Neural cell (in vitro differentiated cells): ENCODE measurements around the gene HIPK2.

Source experiments
- EP300 ChIP-seq: fragments of 450-650 bp; conservative IDR thresholded peaks from 2 replicates; pipeline ENCODE4 v1.6.1; 2014; ENCODE audit warnings: antibody characterized with exemption, mild to moderate bottlenecking, moderate library complexity; ENCODE audit not compliant: poor library complexity, severe bottlenecking
- EZH2 ChIP-seq: fragments of 200-600, 300-800 bp; shearing (Covaris generic), sonication (generic); IDR thresholded peaks from 2 replicates; pipeline ENCODE4 v1.6.1; 2014; ENCODE audit warnings: antibody characterized with exemption, low read length, borderline replicate concordance, mild to moderate bottlenecking; ENCODE audit not compliant: insufficient read depth, poor library complexity, severe bottlenecking
- POLR2AphosphoS5 ChIP-seq: IDR thresholded peaks from 2 replicates; pipeline ENCODE4 v1.6.1; 2012
- RAD21 ChIP-seq: fragments of 450-650 bp; conservative IDR thresholded peaks from 2 replicates; pipeline ENCODE4 v1.6.1; 2014; ENCODE audit warnings: antibody characterized with exemption, mild to moderate bottlenecking, moderate library complexity
- TAF1 ChIP-seq: IDR thresholded peaks from 2 replicates; pipeline ENCODE4 v1.6.1; 2012; ENCODE audit warnings: low read depth
- TF ChIP-seq, protein P1 (sequence below): fragments of 450-650 bp; IDR thresholded peaks from 2 replicates; pipeline ENCODE4 v1.5.1; 2014; ENCODE audit warnings: antibody characterized with exemption, mild to moderate bottlenecking, moderate library complexity; ENCODE audit not compliant: poor library complexity, severe bottlenecking
- TF ChIP-seq, protein P2 (sequence below): IDR thresholded peaks from 2 replicates; pipeline ENCODE4 v1.6.1; 2012; ENCODE audit warnings: borderline replicate concordance

DNA sequence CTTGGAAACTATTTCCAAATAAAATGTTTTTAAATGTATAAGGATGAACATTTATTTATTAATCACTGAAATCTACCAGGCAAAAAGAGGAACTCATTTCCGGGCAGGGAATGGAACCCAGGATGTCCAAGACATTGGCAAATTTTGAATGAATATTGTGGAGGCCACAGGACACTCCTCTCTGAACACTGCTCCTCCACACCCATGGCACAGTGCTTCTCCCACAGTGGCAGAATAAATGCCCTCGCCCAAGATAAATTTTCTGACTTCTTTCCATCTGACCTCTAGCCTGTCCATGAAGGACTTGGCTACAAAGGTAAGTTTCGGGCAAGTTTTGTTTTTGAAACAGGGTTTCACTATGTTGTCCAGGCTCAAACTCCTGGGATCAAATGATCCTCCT lies 39.0 kb downstream of the HIPK2 start:
- TF ChIP-seq, protein P1, sequence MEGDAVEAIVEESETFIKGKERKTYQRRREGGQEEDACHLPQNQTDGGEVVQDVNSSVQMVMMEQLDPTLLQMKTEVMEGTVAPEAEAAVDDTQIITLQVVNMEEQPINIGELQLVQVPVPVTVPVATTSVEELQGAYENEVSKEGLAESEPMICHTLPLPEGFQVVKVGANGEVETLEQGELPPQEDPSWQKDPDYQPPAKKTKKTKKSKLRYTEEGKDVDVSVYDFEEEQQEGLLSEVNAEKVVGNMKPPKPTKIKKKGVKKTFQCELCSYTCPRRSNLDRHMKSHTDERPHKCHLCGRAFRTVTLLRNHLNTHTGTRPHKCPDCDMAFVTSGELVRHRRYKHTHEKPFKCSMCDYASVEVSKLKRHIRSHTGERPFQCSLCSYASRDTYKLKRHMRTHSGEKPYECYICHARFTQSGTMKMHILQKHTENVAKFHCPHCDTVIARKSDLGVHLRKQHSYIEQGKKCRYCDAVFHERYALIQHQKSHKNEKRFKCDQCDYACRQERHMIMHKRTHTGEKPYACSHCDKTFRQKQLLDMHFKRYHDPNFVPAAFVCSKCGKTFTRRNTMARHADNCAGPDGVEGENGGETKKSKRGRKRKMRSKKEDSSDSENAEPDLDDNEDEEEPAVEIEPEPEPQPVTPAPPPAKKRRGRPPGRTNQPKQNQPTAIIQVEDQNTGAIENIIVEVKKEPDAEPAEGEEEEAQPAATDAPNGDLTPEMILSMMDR = no peak
- TF ChIP-seq EZH2 (no peak), POLR2AphosphoS5 (no peak), RAD21 (no peak), EP300 (no peak), TAF1 (no peak)
- TF ChIP-seq, protein P2, sequence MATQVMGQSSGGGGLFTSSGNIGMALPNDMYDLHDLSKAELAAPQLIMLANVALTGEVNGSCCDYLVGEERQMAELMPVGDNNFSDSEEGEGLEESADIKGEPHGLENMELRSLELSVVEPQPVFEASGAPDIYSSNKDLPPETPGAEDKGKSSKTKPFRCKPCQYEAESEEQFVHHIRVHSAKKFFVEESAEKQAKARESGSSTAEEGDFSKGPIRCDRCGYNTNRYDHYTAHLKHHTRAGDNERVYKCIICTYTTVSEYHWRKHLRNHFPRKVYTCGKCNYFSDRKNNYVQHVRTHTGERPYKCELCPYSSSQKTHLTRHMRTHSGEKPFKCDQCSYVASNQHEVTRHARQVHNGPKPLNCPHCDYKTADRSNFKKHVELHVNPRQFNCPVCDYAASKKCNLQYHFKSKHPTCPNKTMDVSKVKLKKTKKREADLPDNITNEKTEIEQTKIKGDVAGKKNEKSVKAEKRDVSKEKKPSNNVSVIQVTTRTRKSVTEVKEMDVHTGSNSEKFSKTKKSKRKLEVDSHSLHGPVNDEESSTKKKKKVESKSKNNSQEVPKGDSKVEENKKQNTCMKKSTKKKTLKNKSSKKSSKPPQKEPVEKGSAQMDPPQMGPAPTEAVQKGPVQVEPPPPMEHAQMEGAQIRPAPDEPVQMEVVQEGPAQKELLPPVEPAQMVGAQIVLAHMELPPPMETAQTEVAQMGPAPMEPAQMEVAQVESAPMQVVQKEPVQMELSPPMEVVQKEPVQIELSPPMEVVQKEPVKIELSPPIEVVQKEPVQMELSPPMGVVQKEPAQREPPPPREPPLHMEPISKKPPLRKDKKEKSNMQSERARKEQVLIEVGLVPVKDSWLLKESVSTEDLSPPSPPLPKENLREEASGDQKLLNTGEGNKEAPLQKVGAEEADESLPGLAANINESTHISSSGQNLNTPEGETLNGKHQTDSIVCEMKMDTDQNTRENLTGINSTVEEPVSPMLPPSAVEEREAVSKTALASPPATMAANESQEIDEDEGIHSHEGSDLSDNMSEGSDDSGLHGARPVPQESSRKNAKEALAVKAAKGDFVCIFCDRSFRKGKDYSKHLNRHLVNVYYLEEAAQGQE = no peak
